ENCODE measurements around the gene GSTT2B.
"Not testable (repeated sequence)": the region's sequence is repeated elsewhere in the genome, so short reads cannot be mapped to it uniquely, and the experiment has no call there.

The GSTT2B gene

DNA sequence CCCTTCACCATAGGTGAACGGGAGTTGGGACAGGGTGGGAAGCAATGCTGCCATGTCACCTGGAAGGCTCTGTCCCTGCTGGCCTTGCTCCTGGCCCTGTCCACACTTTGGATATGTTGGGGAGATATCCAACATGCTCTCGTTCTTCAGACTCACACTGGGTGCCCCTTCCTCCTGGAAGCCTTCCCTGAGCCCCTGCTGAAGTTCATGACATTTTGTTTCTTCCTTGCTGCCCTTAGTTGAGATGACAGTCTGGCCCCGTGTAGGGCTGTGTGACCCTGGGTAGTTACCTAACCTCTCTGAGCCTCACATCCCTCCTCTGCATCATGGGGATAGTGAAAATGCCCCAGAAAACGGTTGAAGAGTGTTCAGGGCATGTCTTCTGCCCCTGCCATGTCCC is 7.5 kb downstream of the GSTT2B start:
- POLR2A ChIA-PET; CTCF ChIA-PET; H3K4me3 ChIP-seq (ENCODE audit: low read depth, low read length); DNase-seq (ENCODE audit: low read depth, low spot score): not testable (repeated sequence)

DNA sequence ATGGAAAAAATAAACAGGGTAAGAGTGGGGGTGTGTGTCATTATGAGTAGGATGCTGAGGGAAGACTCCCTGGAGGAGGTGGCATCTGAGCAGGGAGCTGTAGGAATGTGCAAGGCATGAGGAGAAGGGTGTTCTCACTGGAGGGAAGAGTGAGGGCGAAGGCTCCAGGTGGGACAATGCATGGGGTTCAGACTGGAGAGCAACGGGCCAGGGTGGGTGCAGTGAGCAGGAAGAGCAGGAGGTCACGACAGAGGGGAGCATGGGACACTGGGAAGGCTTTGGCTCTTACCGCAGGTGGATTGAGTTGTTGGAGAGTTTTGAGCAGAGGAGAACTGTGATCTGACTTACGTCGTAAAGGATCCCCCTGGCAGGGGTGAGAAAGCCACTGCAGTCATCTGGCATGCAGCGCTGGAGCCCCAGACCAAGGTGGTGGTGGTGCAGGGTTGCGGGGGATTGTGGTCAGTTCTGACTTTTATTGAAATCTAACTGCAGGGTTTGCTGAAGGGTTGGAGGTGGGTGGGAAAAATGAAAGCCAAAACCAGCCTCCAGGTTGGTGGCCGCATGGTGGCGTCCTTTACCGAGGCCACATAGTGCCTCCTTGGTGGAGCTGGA is 8.1 kb downstream of the GSTT2B start:
- DNase-seq (ENCODE audit: low read depth, low spot score); POLR2A ChIA-PET; H3K4me3 ChIP-seq (ENCODE audit: low read depth, low read length); CTCF ChIA-PET: not testable (repeated sequence)

DNA sequence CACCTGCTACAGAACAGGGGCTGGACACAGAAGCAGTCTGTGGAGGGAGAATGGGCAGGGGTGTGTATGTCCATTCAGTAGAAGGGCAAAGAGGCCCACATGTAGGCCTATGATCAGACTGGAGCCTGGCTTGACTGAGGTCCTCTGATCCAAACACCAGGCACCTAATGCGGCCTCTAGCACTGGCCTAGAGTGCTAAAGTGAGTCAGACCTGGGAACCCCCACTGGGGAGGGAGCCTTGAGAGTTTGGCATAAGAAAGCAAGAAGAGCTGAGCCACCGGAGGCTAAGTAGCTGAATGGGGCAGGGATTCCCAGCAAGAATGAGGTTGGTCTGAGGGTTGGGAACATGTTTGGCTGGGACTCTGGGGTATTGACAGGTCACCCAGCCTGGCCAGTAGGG is 9.6 kb downstream of the GSTT2B start:
- H3K4me3 ChIP-seq (ENCODE audit: low read depth, low read length); DNase-seq (ENCODE audit: low read depth, low spot score); CTCF ChIA-PET; POLR2A ChIA-PET: not testable (repeated sequence)

DNA sequence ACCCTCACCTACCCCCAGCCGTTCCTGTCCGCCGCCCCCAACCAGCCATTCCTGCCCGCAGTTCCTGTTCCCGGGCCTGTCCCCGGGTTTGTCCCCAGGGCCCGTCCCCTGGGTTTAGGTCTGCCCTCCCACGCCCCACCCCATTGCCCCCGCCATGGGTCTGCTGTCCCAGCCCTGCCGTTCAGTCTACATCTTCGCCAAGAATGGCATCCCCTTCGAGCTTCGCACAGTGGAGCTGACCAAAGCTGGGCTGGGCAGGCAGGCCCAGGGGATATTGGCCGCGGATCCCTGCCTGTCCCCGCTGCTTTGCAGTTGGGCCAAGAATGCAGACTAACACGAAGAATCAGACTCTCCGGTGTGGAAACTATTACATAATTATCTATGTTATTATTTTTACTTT is 11.2 kb downstream of the GSTT2B start:
- POLR2A ChIA-PET; DNase-seq (ENCODE audit: low read depth, low spot score); H3K4me3 ChIP-seq (ENCODE audit: low read depth, low read length); CTCF ChIA-PET: not testable (repeated sequence)

DNA sequence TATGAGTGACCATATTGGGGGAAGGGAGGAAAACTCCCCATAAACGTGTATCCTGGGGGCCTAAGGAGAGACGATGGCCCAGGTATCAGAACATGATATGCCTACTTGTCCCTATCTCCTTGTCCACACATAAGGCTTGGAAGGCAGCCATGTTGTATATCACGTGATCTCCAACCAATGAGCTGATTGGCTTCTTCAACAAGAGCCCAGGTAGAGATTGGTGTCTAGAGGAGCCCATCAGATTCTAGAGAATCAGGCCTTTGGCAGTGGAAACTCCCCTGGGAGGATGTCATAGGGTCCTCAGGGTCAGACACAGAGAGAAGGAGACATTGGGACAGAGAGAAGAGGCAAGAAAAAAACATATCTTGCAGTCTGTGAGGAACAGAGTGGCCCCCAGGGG is 13.6 kb downstream of the GSTT2B start:
- CTCF ChIA-PET = interaction anchor here (1.8 kb wide), 1 partner anchor 9 kb away, joined by 4 read pairs; no protein-coding TSS in a partner anchor
- POLR2A ChIA-PET; DNase-seq (ENCODE audit: low read depth, low spot score); H3K4me3 ChIP-seq (ENCODE audit: low read depth, low read length): not testable (repeated sequence)

DNA sequence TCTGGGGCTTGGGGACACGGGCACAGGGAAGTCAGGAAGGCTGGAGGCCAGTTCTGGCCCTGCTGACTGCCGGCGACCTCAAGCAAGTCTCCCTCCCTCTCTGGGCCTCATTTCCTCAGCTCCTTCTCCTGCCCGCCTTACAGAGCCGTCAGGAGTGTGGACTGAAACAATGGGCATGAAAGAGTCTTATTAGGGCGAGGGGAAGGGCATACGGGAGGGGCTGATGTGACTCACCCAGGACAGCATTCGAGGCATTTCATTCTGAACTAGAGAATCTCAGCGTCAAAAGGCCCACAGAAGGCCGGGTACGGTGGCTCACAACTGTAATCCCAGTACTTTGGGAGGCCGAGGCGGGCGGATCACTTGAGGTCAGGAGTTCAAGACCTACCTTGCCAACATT is 20.8 kb downstream of the GSTT2B start:
- DNase-seq (ENCODE audit: low read depth, low spot score); POLR2A ChIA-PET; H3K4me3 ChIP-seq (ENCODE audit: low read depth, low read length); CTCF ChIA-PET: not testable (repeated sequence)

DNA sequence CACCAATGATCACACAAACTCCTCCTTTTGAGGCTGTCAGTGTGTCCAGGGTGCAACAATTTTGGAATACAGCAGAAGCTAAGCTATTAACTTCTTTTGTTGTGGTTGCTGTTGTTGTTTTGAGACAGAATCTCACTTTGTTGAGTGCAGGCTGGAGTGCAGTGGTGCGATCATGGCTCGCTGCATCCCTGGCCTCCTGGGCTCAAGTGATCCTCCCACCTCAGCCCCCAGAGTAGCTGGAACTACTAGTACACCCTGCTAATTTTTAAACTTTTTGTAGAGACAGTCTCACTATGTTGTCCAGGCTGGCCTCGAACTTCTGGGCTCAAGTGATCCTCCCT is 22.0 kb downstream of the GSTT2B start:
- TF ChIP-seq, protein P1, sequence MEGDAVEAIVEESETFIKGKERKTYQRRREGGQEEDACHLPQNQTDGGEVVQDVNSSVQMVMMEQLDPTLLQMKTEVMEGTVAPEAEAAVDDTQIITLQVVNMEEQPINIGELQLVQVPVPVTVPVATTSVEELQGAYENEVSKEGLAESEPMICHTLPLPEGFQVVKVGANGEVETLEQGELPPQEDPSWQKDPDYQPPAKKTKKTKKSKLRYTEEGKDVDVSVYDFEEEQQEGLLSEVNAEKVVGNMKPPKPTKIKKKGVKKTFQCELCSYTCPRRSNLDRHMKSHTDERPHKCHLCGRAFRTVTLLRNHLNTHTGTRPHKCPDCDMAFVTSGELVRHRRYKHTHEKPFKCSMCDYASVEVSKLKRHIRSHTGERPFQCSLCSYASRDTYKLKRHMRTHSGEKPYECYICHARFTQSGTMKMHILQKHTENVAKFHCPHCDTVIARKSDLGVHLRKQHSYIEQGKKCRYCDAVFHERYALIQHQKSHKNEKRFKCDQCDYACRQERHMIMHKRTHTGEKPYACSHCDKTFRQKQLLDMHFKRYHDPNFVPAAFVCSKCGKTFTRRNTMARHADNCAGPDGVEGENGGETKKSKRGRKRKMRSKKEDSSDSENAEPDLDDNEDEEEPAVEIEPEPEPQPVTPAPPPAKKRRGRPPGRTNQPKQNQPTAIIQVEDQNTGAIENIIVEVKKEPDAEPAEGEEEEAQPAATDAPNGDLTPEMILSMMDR (IDR thresholded peaks at IDR 0.05; ENCODE audit: insufficient read depth, low read length, missing control alignments) = no peak
- no peak overlapping the region for H3K4me3 ChIP-seq (ENCODE audit: low read depth, low read length)
- DNase-seq (ENCODE audit: low read depth, low spot score) = no peak
- POLR2A ChIA-PET = no interaction called here
- CTCF ChIA-PET = interaction anchor here (1.1 to 1.3 kb wide), 2 partner anchors 9 to 20 kb away, joined by 3 to 6 read pairs; no protein-coding TSS in a partner anchor

DNA sequence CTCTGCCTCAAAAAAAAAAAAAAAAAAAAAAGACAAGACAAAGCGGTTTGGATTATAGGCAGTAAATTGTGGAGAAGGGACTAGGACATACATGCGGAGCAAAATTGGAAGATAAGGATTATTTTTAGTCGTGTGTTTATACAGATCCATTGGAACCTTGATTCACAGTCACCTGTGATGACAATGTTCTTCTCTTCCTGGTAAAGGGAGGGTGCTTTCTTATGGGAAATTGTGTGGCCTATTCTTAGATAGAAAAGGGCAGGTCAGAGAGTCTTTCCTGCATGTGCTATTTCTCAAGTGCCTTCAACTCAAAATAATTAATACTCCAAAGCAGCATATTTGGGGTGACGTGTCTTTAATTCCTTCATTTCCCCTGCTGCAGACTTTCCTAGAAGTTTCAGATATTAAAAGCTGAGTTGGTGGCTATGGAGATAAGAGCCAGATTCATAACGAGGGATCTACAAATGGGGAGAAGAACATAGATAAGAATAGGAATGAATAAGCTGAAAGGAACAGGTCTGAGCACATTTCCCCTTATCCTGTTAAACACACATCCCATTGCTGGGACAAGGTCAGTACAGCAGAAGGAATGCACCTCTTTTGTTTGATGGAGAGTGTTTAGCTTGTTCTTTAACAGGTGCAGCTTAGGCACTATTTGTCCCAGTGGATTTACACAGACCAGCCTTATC is 22.5 kb downstream of the GSTT2B start:
- CTCF ChIA-PET = interaction anchor here (1.1 to 1.3 kb wide), 2 partner anchors 8 to 19 kb away, joined by 3 to 6 read pairs; no protein-coding TSS in a partner anchor

DNA sequence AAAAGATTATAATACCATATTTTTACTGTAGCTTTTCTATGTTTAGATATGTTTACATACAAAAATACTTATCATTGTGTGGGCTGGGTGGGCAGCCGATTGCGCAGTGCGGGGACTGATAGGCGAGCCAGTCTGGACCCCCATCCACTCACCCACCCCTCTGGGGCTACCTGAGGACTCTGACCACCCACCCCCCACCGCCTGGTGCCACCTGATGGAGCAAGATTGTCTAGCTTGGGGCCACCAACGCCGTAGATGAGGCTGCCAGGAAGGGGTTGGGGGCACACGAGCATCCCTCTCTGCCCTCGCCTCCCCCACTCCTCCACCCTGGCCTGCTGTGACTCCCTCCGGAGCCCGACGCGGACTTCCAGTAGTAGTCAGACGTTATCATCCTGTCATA is 34.4 kb downstream of the GSTT2B start:
- DNase-seq (ENCODE audit: low read depth, low spot score) = no peak
- TF ChIP-seq, protein P1 (IDR thresholded peaks at IDR 0.05; ENCODE audit: insufficient read depth, low read length, missing control alignments) = no peak
- H3K4me3 ChIP-seq (ENCODE audit: low read depth, low read length) = no peak overlapping the region
- POLR2A ChIA-PET = no interaction called here
- CTCF ChIA-PET = no interaction called here

More for the DNA sequence above, 22.5 kb downstream of the GSTT2B start:
- POLR2A ChIA-PET = no interaction called here
- TF ChIP-seq, protein P1 (IDR thresholded peaks at IDR 0.05; ENCODE audit: insufficient read depth, low read length, missing control alignments) = no peak
- no peak for DNase-seq (ENCODE audit: low read depth, low spot score)
- H3K4me3 ChIP-seq (ENCODE audit: low read depth, low read length) = no peak overlapping the region
